Stimulated activated CD8-positive, alpha-beta memory T cell treated with anti-CD3 and anti-CD28 coated beads, Interleukin-2, amount 100 ng/mL, for 1 hour (primary cell): ENCODE data around the gene RPH3AL.
"Not testable (repeated sequence)": the region's sequence is repeated elsewhere in the genome, so short reads cannot be mapped to it uniquely, and the experiment has no call there.

ENCODE experiments used
- DNase-seq, 2 donors: peaks; one replicate each; pipeline ENCODE4 v3.0.0-alpha.2; 2020; ENCODE audit warnings: low read depth in 2 of 2

RPH3AL gene

GRCh38 chr17:202501-202951 is 150.1 kb downstream of the RPH3AL start:
- DNase-seq, result no peak

GRCh38 chr17:201736-202135 is 150.9 kb downstream of the RPH3AL start:
- not testable (repeated sequence) for DNase-seq

GRCh38 chr17:201257-201656 is 151.3 kb downstream of the RPH3AL start:
- DNase-seq, result not testable (repeated sequence)

GRCh38 chr17:200586-200985 is 152.0 kb downstream of the RPH3AL start:
- DNase-seq, result no peak

- DNase-seq, result no peak
Measured at GRCh38 chr17:199806-200545, 152.6 kb downstream of the RPH3AL start.

- no peak for DNase-seq
Measured at GRCh38 chr17:199191-199604, 153.4 kb downstream of the RPH3AL start.

- DNase-seq, result not testable (repeated sequence)
Measured at GRCh38 chr17:198225-198624, 154.4 kb downstream of the RPH3AL start.

- DNase-seq, result no peak
Measured at GRCh38 chr17:197352-197751, 155.3 kb downstream of the RPH3AL start.

- DNase-seq, result no peak
Measured at GRCh38 chr17:194828-195602, 157.6 kb downstream of the RPH3AL start.

GRCh38 chr17:193841-194806 is 158.5 kb downstream of the RPH3AL start:
- DNase-seq, result no peak

- no peak for DNase-seq
Measured at GRCh38 chr17:193426-193810, 159.2 kb downstream of the RPH3AL start.

- no peak for DNase-seq
Measured at GRCh38 chr17:192666-193425, 159.8 kb downstream of the RPH3AL start.

- no peak for DNase-seq
Measured at GRCh38 chr17:189444-189843, 163.2 kb downstream of the RPH3AL start.

GRCh38 chr17:187130-187529 is 165.5 kb downstream of the RPH3AL start:
- DNase-seq, result no peak

- DNase-seq, result no peak
Measured at GRCh38 chr17:185445-186138, 167.0 kb downstream of the RPH3AL start.

- DNase-seq, result no peak
Measured at GRCh38 chr17:183021-183420, 169.6 kb downstream of the RPH3AL start.

- no peak for DNase-seq
Measured at GRCh38 chr17:182050-182751, 170.4 kb downstream of the RPH3AL start.

- no peak for DNase-seq
Measured at GRCh38 chr17:181245-182049, 171.2 kb downstream of the RPH3AL start, which contains the start of gene DOC2B. DOC2B (minus strand) TSS chr17:181650; CDS start chr17:181479, 171 bp downstream.
